ENCODE results near the gene PEG3.

PEG3 gene

DNA sequence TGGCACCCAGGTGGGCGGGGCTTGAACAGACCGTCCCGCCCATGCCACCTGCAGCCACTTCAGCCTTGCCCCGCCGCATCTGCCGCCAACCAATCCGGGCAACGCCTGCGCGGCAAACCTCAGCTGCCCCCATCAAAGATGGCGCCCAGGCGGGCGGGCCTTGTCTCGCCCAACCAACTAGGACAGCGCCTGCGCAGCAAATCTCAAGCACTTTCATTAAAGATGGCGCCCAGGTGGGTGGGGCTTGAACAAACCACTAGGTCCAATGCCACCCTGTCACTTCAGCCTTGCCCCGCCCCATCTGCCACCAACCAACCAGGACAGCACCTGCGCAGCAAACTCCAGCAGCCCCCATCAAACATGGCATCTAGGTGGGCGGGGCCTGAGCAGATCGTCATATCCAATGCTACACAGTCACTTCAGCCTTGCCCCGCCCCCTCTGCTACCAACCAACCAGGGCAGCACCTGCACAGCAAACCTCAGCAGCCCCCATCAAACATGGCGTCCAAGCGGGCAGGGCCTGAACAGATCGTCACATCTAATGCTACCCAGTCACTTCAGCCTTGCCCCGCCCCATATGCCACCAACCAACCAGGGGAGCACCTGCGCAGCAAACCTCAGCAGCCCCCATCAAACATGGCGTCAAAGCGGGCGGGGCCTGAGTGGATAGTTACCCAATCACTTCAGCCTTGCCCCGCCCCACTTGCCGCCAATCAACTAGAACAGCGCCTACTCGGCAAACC is 1.4 kb downstream of the PEG3 start:
- DNase-seq: no peak

DNA sequence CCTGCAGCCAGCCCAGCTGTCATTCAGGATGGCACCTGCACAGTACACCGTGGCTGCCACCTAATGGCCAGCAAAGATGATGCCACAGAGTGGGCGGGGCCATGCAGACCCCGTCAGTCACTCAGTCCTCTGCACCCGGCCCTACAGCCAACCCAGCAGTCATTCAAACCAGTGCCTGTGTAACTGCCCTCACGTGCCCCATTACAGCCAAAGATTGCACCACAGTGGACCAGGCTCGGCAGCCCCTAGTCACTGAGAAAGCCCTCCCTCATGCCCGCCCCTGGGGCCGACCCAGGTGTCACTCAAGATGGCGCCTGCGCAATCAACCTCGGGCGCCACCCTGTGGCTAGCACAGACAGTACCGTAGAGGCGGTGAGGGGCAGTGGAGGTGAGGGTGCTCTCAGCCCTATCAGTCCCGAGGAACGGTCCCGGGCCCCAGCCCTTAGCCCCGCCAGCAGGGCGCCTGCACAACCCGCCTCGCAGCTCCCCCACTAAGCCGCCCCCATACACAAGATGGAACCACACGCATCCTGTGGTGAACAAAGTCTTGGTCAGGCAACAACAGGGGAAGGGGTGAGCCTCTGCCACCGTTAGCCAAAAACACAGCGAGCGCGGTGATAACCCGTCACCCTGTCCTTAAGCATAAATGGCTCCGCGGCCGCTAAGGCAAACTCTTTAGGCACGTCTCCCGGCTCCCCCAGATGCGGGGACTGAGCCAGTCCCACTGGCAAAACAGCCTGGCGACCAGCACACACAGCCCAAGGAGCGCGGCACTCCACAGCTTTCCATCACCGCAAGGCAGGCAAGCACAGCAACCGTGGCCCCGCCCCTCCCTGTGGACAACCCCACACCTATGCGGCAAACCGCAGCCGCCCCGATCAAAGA is 2.3 kb downstream of the PEG3 start:
- no peak for DNase-seq

DNA sequence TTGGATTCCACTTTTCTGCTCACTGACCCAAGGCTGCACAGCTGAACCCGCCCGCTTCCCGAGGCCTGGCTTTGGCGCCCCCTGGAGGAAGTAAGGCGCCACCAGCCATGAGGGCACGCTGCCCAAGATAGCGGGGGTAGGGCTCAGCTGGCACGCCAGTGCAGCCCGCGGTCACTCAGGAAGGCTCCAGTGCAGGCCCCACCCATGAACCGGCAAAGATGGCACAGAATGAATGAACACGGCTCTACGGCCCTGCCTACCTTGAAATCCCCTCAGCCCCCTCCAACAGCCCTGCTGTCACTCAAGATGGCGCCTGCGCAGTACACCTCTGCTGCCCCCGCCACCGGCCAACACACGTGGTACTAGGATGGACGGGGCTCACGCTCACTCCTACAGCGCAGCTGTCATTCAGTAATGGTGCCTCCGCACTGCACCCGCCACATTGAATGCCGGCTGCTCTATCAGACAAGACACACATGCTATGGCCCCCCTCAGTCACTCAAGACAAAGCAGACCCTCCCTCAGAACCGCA is 3.0 kb downstream of the PEG3 start:
- DNase-seq: no peak

DNA sequence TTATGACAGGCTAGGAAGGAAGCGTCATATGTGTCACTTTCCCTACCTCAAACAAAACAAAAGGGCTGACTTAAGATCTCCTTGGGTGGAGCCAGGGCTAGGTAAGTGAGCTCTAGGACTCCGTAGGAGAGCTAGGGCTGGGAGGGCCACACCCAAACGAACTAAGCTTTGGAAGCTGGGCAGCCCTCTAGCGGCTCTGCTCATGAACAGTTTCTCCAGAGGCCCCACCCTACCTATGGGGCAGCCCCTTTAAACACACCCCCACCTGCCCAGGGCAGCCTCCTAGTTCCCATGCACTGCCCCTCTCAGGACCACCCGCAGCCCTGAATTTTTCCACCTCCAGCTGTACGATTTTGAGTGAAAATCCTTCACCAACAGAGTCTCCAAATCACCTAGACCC is 3.5 kb downstream of the PEG3 start:
- no peak for DNase-seq

DNA sequence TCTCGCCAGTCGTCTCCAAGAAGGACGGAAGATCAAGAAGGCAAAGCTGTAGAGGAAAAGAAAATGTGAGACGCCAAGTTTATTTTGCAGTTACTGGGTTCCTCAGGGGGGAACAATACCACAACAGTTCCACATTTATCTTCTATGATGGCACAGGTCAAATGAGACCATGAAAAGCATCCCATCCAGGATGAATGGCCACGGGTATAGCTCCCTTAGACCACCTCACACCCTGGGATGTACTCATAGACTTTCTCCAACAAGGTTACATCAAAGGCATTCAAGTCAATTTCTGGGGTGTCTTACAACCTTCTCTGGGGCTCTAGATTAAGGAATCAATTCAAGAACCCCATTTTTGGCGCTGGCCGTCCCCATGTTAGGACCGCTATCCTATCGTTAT is 4.5 kb downstream of the PEG3 start:
- no peak for DNase-seq

DNA sequence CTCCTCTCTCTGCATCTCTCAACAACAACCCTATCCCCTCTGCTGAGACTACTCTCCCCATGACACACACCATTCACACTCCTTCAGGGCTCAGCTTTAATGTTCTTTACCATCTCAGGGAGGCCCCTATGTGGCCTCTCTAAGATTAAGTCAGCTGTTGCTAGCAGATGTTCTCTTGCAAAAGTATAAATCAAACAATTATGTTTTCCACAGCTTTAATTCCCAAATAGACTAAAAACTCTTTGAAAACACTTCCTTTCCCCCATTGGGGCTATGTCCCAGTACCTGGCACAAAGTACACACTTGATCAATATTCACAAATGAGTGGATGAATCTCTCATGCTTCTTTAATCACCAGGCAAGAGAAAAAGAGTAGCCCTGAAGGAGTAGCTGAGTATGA is 5.1 kb downstream of the PEG3 start:
- DNase-seq: no peak

DNA sequence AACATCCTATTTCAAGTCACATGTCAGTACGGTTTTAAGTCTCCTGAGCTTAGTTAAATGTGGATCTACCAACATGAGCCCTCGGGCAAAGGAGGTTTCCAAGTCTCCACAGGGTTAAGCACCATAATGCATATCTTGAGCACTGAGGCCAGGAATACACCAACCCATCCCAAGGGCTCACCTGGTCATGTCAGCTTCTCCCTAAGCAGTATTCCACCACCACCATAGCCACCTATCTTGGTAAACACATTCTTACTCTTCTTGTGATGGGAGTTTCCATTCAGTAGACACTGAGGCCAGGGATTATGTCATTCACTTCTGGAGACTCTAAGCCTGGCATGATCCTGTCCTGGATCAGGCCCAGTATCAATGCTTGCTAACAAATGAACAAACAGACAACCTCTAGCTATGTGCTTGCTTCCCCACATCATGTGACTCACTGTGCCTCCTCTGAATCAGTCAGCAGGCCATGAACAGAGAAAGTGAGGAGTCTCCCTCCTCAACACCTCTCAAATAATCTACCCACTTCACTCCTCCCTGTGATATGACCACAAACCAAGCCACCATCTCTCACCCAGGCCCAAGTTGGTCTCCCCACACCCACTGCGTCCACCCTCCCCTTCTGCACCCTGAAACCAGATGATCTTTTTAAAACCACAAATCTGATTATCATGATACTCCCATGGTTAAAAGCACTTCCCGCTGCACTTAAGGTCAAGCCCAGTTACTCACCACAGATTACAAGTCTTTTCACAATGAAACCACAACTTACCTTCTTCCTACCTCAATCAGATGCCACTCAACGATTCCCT is 5.8 kb downstream of the PEG3 start:
- no peak for DNase-seq

DNA sequence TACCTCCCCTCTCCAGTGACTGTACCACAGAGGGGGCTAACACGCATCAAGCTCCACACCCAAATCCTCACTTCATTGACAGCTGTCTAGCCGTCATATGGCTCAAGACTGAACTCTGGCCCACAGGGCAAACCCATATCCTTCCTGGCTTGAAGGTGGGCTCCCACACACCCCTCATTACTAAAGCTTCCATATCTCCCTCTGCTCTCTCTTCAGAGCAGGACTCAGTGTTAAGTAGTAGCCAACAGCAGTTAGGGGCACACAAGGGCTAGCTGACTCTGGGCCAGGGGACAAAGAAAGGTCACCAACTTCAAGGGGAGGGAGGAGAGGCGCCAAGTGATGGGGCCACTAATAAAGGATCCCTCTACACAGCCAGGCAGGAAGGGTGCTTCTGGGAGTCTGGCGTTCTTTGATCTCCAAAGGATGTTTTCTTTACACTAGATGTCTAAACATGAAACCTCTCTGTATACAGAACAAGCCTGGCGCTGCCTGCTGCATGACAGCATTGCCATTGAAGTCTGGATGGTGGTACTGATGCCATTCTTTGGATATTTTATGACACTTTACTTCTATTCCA is 8.1 kb downstream of the PEG3 start:
- DNase-seq: no peak

DNA sequence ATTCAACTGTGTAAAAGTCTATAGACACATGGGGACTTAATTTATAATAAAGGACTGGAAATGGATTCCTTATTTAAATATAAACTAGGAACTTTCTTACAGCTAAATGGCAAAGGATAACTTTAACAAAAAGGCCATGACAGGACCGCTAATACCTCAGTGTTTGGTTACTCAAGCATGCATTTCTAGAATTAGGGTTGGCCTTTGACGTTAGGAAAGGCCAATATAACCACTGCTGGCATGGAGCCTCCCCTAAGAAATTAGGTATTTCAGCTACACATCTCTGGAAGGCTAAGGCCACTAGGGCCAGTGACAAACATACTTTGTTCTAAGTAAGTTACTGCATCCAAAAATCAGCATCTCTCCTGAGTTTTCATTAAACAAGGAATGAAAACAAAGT is 9.3 kb downstream of the PEG3 start:
- DNase-seq: no peak

DNA sequence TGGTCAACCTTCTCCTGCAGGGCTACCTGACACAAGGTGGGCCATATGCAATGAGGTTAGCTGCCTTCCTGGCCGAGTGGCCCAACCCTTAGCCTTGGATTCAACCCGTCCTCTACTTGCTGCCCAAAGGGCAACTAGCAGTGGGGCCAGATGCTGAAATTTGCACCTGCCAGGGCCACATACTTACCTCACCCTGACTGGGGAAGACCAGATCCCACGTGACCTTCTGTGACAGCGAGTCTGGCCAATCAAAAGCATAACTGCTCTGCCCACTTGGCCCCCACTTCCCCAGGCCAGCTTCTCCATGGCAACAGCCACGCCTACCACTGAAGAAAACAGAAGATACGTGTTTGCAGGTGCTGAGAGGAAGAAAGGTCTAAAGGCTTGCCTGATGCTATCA is 10.9 kb downstream of the PEG3 start:
- DNase-seq: no peak

DNA sequence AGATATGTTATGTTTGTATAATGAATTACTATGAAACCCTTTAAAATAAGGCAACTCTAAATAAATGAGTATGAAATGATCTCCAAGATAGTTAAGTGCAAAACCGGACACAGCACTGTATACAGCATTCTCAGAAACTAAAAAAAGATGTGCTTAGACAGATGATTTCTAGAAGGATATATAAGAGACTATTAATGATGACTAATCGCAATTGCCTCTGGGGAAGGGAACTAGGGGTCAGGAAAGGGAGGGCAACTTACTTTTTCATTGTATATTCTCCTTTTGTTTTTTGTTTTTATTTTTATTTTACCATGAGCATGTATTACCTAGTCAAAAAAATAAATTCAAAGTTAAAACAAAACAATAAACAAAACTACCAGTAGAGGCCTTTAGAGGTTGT is 12.8 kb downstream of the PEG3 start:
- DNase-seq: no peak

DNA sequence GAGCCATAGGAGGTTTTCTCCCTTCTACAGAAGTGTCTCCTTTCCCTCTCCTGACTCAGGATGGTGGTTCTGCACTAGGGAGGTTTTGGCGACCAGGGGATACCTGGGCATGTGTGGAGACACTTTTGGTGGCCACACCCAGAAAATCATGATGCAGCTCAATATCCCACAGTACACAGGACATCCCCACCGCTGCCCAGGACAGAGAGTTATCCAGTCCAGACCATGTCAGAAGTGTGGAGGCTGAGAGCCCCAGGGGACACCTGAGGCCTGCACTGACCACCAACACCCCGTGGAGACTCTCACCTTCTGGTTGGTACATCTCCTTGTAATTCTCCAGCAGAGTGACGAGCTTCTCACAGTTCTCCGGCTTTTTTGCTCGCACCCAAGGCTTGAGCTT is 16.6 kb downstream of the PEG3 start:
- no peak for DNase-seq

DNA sequence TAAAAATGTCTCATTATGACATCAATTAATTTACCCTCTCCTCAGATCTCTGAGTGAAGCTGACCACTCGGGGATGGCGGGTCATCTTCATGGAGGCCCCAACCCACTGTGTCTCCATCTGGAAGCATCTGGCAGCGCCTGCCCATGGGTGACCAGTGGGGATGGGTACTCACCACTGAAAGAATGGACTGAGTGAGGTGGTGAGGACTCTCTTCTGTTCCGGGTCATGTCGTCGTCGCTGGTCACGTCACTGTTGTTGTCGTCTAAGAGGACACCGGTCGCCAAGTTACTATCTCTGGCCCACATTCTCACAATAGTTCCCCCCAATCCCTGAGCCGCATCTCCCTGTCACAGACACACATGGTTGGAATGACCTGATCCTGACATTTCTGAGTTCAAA is 17.1 kb downstream of the PEG3 start:
- DNase-seq: no peak

DNA sequence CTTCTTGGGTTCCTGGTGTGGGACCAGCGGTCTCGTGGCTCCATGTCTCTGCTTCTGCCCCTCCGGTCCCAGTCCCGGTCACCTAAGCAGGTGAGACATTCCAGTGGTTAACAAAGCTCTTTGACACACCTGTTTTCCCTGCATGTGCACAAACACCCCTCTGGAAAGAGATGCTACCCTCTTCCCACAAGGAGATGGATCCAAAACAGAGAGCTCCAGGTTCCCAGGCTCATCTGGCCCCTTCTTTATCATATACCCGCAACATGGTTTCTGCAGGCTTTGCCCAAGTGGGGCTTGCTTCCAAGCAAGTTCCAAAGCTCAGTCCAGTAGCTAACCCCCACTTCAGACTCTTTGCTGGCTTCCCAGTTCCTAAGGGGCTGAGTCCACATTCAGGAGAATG is 17.8 kb downstream of the PEG3 start:
- DNase-seq: no peak

DNA sequence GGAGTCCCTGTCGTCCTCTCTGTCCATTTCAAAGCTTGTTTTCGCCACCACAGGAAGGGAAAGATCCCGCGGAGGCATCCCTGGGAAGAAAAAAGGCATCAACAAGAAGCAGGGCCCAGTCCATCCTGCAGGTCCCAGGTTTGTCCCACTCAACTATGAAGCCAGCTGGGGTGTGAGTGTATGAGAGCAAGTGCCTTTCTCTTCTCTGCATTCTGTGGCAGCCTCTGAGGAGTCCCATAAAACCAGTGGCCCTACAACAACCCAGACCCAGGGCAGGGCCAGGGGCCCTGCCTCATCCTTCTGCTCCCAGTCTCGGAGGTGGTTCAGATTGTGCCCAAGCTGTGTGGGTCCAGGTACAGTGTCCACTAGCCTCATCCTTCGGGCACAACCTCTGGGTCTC is 18.9 kb downstream of the PEG3 start:
- DNase-seq: no peak

DNA sequence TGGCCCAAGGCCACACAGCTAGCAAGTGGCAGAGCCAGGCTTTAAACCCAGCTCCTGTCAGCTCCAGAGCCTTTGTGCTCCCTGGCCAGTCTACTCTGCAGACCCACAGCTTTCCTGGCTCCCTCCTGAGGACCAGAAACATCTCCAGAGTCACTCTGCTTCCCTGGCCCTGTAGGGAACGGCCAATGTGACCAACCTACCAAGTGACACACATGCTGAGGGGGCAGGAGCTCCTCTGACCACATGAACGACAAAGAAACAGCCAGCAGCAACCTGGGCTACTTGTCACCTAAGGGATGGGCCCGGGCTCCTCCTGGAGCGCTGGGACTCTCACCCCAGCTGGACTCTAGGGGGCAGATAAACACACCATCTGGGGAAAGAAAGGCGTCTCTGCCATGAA is 19.3 kb downstream of the PEG3 start:
- no peak for DNase-seq

DNA sequence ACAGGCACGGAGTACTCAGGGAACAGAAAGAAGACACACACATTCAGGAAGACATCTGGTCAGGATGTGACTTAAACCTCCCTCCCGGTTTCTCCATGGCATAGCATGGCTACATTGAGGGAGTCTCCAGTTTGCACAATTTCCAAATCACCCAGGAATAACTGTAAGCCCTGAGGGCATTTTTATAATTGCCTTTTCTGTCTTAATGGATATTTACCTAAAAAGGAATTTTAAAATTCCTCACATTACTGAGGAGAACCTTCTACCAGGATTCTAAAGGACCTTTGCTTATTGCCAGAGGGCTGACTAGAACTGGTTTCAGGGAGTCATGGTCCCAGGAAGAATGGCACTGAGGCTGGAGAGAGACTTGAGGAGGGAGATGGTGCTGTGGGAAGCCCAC is 21.4 kb downstream of the PEG3 start:
- DNase-seq: no peak

DNA sequence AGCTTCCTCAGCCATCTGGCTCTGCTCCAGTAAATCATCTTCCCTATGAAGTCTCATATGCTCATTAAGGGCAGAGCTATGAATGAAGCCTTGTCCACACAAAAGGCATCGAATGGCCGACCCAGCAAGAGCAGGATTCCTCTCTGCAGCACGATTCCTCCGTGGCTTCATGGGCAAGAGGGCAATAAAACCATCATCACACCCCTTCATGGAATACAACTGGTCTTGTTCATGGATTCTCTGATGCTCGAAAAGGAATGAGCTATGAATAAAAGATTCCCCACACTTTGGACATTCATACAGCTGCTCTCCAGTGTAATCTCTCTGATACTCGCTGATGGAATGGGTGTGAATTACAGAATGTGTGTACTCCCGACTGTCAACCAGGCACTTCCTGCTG is 25.9 kb downstream of the PEG3 start:
- no peak for DNase-seq

DNA sequence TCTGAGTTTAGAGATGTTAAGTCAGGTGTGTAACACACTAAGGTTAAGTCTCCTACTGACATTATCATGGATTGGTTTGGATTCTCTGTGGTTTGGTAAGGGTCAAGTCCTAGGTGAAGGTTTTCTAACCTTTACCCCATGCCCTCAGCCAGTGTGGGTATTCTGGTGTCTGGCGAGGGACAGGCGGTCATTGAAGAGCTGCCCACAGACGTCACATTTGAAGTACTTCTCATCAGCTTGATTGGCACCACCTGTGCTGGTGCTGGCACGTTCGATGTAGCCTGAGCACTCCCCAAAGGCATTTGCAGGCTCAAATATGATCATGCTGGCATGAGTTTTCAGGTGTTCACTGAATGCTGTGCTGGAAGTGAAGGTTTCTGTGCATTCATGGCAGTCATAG is 27.0 kb downstream of the PEG3 start:
- no peak for DNase-seq

DNA sequence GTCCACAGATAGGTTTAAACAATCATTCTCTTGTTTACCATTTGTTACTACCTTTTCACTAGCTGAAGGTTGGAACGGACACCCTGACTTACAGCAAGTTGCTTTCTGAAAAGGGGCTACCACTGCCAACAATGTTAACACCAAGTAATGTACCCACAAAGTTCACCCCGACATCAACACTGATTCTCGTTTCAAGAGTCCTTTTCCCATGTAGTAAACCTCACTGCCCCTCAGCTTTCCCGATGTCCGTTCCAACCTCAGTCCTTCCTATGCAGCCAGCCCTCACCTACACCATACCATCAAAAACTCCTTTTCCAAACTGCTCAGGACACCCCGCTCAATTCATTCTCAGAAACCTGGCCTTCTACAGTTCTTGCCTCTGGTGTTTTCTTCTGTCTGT is 29.0 kb downstream of the PEG3 start:
- DNase-seq: no peak

DNA sequence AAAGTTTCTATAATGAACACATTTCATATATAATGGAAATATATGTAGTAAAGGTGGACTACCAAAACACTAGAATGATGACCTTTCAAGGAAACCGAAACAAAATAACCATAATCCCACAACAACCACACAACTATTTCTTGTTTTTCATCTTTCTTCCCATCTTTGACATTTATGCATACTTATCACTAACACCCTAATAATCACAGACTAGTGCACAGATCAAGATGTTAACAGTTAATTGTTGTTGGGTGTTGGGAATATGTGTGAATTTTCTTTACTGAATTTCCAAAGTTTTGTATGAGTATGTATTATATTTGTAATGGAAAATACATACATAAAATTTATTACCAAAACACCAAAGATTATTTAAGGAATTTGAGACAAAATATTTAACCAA is 30.3 kb downstream of the PEG3 start:
- DNase-seq: no peak

DNA sequence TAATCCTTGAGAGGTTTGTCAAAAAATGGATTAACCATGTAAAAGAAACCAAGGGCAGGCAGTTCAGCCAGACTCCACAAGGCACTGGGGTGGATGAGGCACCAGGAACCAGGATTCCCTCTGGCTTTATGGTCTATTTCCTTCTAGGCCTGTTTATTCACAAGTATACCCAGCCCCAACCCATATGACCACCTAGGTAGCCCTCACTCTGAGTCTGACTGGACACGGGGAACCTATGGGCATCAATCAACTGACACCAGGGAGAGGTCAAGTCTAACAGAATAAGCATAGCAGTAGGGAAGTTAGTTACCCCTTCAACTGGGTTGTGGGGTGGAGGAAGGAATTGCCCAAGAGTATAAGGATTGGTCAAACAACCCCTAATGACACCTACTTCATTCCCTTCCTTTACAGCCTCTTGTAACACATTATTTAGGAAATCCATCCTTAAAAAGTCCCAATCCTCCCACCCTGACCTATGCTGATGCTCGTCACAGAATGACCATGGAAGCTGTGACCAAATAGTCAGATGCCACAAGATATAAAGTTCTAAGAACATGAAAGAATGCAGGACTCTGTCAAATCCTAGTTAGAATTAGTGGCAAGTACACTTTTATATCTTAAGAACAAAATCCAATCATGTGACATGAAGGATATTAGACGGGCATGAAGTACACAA is 31.7 kb downstream of the PEG3 start:
- no peak for DNase-seq

DNA sequence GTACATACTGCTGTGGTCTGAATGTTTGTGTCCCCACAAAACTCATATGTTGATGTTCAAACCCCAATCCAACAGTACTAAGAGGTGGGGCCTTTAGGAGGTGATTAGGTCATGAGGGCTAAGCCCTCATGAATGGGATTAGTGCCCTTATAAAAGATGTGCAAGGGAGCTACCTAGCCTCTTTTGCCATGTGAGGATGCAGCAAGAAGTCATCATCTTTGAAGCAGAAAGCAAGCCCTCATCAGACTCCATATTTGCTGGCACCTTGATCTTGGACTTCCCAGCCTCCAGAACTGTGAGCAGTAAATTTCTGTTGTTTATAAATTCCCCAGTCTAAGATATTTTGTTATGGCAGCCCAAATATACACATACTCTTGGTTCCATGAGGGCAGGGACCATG is 33.9 kb downstream of the PEG3 start:
- no peak for DNase-seq
